B cell (primary cell): ENCODE results near the gene RNF130. TPM values are rescaled to one million over a fixed set of nuclear protein-coding genes. Genes with fewer than 3 reads are reported as not detected.

ENCODE experiments used
- ATAC-seq: fragments of 200-7000 bp; cut with Tn5 transposase; one replicate; pipeline ENCODE4 v1.10.0; 2021; ENCODE audit warnings: low read depth, mild to moderate bottlenecking, moderate number of reproducible peaks, moderate library complexity
- CTCF ChIA-PET: fragments of 350-600 bp; sonication (Branson Sonifier 250); formaldehyde crosslinking; loops from one replicate; lab custom pipeline; 2021; ENCODE audit warnings: antibody characterized with exemption, inconsistent platforms; lab: Charles Lee
- POLR2A ChIA-PET: fragments of 350-600 bp; sonication (Branson Sonifier 250); formaldehyde crosslinking; loops from one replicate; lab custom pipeline; 2021; ENCODE audit warnings: antibody characterized with exemption; lab: Charles Lee
- DNase-seq: peaks from one replicate; pipeline ENCODE4 v3.0.0; 2013
- H2AFZ ChIP-seq: 2 replicates; pipeline ENCODE4 v1.6.1; 2012; ENCODE audit warnings: mild to moderate bottlenecking, low read depth, low read length; ENCODE audit not compliant: insufficient read depth, poor library complexity, severe bottlenecking
- H3K27ac ChIP-seq, 2 donors: 1 replicate in 1 of 2; 2 replicates in 1 of 2; pipeline ENCODE4 v1.5.1; 2012 to 2013; ENCODE audit warnings: low read length in 2 of 2, mild to moderate bottlenecking in 2 of 2, moderate library complexity in 1 of 2
- H3K27me3 ChIP-seq, 4 experiments: fragments of 200-600 bp in 1 of 4; sonication (generic) in 1 of 4; replicated peaks in 1 of 4; 1 replicate in 2 of 4; 2 replicates in 2 of 4; pipeline versions ENCODE4 v1.6.1 to v1.7.0; 2013 to 2016; ENCODE audit warnings: low read length in 3 of 4, mild to moderate bottlenecking in 2 of 4, mixed read lengths in 1 of 4, moderate library complexity in 1 of 4; ENCODE audit not compliant: insufficient read depth in 4 of 4, control insufficient read depth in 3 of 4; ENCODE audit errors: control extremely low read depth in 1 of 4
- H3K36me3 ChIP-seq, 2 experiments: replicated peaks in 1 of 2; 1 replicate in 1 of 2; 2 replicates in 1 of 2; pipeline versions ENCODE4 v1.6.1 to v1.7.1; 2013; ENCODE audit warnings: low read length in 1 of 2; ENCODE audit not compliant: insufficient read depth in 2 of 2, control insufficient read depth in 1 of 2; ENCODE audit errors: control extremely low read depth in 1 of 2, extremely low read depth in 1 of 2
- H3K4me1 ChIP-seq, 2 donors: fragments of 200-600 bp in 1 of 2; sonication (generic) in 1 of 2; 1 replicate in 1 of 2; 2 replicates in 1 of 2; pipeline versions ENCODE4 v1.5.1 to v1.6.1; 2013 to 2017; ENCODE audit warnings: low read length in 2 of 2; ENCODE audit not compliant: control insufficient read depth in 2 of 2, insufficient read depth in 2 of 2
- H3K4me2 ChIP-seq: replicated peaks from 2 replicates; pipeline ENCODE3; 2012; ENCODE audit warnings: mild to moderate bottlenecking, low read depth, low read length; ENCODE audit not compliant: poor library complexity, severe bottlenecking
- H3K4me3 ChIP-seq, 5 experiments: fragments of 200-600 bp in 1 of 5; sonication (generic) in 1 of 5; 1 replicate in 3 of 5; 2 replicates in 2 of 5; pipeline versions ENCODE4 v1.5.1 to v1.7.0; 2011 to 2016; ENCODE audit warnings: low read length in 4 of 5, mild to moderate bottlenecking in 4 of 5, low read depth in 2 of 5, control low read depth in 1 of 5, moderate library complexity in 1 of 5; ENCODE audit not compliant: insufficient read depth in 1 of 5; ENCODE audit errors: control extremely low read depth in 1 of 5, extremely low read depth in 1 of 5
- H3K79me2 ChIP-seq: fragments of 200-600 bp; sonication (generic); one replicate; pipeline ENCODE4 v1.6.0; 2016; ENCODE audit warnings: low read length; ENCODE audit not compliant: control insufficient read depth, insufficient read depth
- H3K9ac ChIP-seq: fragments of 200-600 bp; sonication (generic); 2 replicates; pipeline ENCODE4 v1.6.1; 2017; ENCODE audit warnings: mild to moderate bottlenecking, low read length, moderate library complexity
- H3K9me3 ChIP-seq, 3 donors: one replicate each; pipeline versions ENCODE4 v1.6.1 to v1.7.1; 2013; ENCODE audit warnings: low read length in 2 of 3; ENCODE audit not compliant: control insufficient read depth in 2 of 3, insufficient read depth in 1 of 3; ENCODE audit errors: control extremely low read depth in 1 of 3
- H4K20me1 ChIP-seq: 2 replicates; pipeline ENCODE4 v1.6.0; 2012; ENCODE audit warnings: mild to moderate bottlenecking, low read length; ENCODE audit not compliant: insufficient read depth, control insufficient read depth, poor library complexity, severe bottlenecking
- H3K27ac Mint-ChIP-seq: one replicate; pipeline ENCODE4 v1.8.0; 2021; ENCODE audit warnings: mixed read lengths
- H3K27me3 Mint-ChIP-seq: one replicate; pipeline ENCODE4 v1.8.0; 2021; ENCODE audit warnings: mixed read lengths
- H3K4me1 Mint-ChIP-seq: one replicate; pipeline ENCODE4 v1.8.0; 2021; ENCODE audit warnings: mixed read lengths
- H3K4me3 Mint-ChIP-seq: one replicate; pipeline ENCODE4 v1.8.0; 2021; ENCODE audit warnings: mixed read lengths
- H3K9me3 Mint-ChIP-seq: one replicate; pipeline ENCODE4 v1.8.0; 2022; ENCODE audit warnings: mixed read lengths; ENCODE audit not compliant: insufficient read depth
- EZH2 ChIP-seq: IDR thresholded peaks from 2 replicates; pipeline ENCODE4 v1.6.1; 2012; ENCODE audit warnings: borderline replicate concordance, low read depth, mild to moderate bottlenecking, moderate library complexity, low read length; ENCODE audit not compliant: insufficient read depth, poor library complexity, severe bottlenecking
- WGBS: methylation state at CpG from one replicate; pipeline ENCODE4 v1.1.5; 2013; ENCODE audit warnings: missing lambda C conversion rate; ENCODE audit not compliant: insufficient coverage; 5-methylcytosine and 5-hydroxymethylcytosine counted together
- intact Hi-C: fragments of 100-400 bp; cut with micrococcal nuclease; formaldehyde crosslinking; loops from one replicate; pipeline ENCODE4 v1.10.0; 2022
- polyA plus RNA-seq: library from polyadenylated mRNA; depleted of rRNA; stranded (reverse); fragments of >200 nt; gene quantifications from 2 replicates; pipeline ENCODE4 v1.2.3, GENCODE V29; 2012
- total RNA-seq, 2 donors: library from RNA; stranded (reverse); fragments of 120-200 nt in 1 of 2; gene quantifications; 1 replicate in 1 of 2; 2 replicates in 1 of 2; pipeline versions ENCODE4 v1.2.3 to v1.2.4, GENCODE V29; 2013 to 2022
- TF ChIP-seq, protein P1 (sequence below): fragments of 200-600 bp; IDR thresholded peaks from one replicate; pipeline ENCODE4 v1.8.0; 2022; ENCODE audit warnings: antibody characterized with exemption, mild to moderate bottlenecking

RNF130 gene
- total and polyA plus RNA-seq, 2 donors (not counting 1 experiment from before 2014, with no cell fraction given), result 18.1 to 25.8 TPM

DNA sequence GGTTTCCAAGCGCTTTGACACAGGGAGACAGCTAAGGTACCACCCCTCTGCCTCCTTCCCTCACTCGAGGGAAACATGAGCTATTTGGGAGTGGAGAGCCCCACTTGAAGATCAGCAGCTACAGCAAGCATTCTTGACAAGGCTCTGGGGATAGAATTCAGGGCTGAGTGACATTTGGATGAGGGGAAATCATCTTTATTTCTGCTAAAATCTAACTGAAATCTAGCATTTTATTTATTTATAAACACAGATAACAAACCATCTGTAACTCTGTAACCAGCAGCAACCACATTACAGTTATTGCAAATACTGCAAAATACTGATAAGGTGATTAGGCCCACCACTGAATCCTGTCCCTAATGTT, 22.4 kb downstream of the RNF130 start:
- TF ChIP-seq, protein P1, sequence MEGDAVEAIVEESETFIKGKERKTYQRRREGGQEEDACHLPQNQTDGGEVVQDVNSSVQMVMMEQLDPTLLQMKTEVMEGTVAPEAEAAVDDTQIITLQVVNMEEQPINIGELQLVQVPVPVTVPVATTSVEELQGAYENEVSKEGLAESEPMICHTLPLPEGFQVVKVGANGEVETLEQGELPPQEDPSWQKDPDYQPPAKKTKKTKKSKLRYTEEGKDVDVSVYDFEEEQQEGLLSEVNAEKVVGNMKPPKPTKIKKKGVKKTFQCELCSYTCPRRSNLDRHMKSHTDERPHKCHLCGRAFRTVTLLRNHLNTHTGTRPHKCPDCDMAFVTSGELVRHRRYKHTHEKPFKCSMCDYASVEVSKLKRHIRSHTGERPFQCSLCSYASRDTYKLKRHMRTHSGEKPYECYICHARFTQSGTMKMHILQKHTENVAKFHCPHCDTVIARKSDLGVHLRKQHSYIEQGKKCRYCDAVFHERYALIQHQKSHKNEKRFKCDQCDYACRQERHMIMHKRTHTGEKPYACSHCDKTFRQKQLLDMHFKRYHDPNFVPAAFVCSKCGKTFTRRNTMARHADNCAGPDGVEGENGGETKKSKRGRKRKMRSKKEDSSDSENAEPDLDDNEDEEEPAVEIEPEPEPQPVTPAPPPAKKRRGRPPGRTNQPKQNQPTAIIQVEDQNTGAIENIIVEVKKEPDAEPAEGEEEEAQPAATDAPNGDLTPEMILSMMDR, result no peak
- no peak for TF ChIP-seq EZH2
- Histone ChIP-seq H3K4me3 (no peak overlapping the region), H3K79me2 (peaks cover 46% of the 10 kb centered on the region), H3K4me1 (no peaks in the 10 kb centered on the region), H2AFZ (no peak overlapping the region), H3K9ac (no peak overlapping the region), H4K20me1 (peaks cover 11% of the 10 kb centered on the region), H3K9me3 (peaks cover 0 to 6% (median 0%) of the 10 kb centered on the region in 3 donors), H3K27ac (no peak overlapping the region), H3K36me3 (peaks cover 0 to 5% of the 10 kb centered on the region in 2 experiments), H3K27me3 (no peaks in the 10 kb centered on the region), H3K4me2 (no peak overlapping the region)
- POLR2A ChIA-PET, result no interaction called here
- ATAC-seq (no peak), DNase-seq (no peak)
- Mint-ChIP-seq H3K9me3 (no peaks in the 10 kb centered on the region), H3K4me1 (peaks cover 10% of the 10 kb centered on the region), H3K27ac (no peak overlapping the region), H3K4me3 (no peak overlapping the region), H3K27me3 (no peaks in the 10 kb centered on the region)
- CTCF ChIA-PET, result no interaction called here
- WGBS, result no CpG with 5 or more reads among the region's 2 CpGs
- intact Hi-C loops, result no loop called here

DNA sequence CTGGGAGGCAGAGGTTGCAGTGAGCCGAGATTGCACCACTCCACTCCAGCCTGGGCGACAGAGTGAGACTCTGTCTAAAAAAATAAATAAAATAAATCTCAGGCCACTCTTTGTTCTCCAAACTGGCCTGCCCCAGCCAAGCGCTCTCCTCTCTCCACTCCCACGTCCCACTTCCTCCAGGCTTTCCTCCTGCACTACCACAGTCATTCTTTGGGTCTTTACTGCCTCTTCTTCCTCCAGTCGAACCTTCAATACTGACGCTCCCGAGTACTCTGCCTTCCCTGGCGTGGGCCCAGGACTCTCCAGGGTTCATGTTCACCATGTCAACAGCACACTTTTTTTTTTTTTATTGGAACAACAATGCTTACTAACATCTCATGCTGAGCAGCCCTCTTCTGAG, 23.9 kb downstream of the RNF130 start:
- peaks cover 9% of the 10 kb centered on the region for H4K20me1 ChIP-seq
- peaks cover 0 to 6% (median 0%) of the 10 kb centered on the region in 3 donors for H3K9me3 ChIP-seq
- POLR2A ChIA-PET, result no interaction called here
- no peak for ATAC-seq
- H3K79me2 ChIP-seq, result peaks cover 38% of the 10 kb centered on the region
- H3K4me1 ChIP-seq, result no peaks in the 10 kb centered on the region
- H3K9me3 Mint-ChIP-seq, result no peaks in the 10 kb centered on the region
- peaks cover 0 to 5% of the 10 kb centered on the region in 2 experiments for H3K36me3 ChIP-seq
- no peak overlapping the region for H3K27ac ChIP-seq
- H2AFZ ChIP-seq, result no peak overlapping the region
- H3K4me3 ChIP-seq, result no peak overlapping the region
- no peak overlapping the region for H3K9ac ChIP-seq
- no peaks in the 10 kb centered on the region for H3K27me3 Mint-ChIP-seq
- no peak overlapping the region for H3K4me3 Mint-ChIP-seq
- H3K27ac Mint-ChIP-seq, result no peak overlapping the region
- H3K27me3 ChIP-seq, result no peaks in the 10 kb centered on the region
- TF ChIP-seq, protein P1, result no peak
- no peak for TF ChIP-seq EZH2
- H3K4me1 Mint-ChIP-seq, result peaks cover 10% of the 10 kb centered on the region
- WGBS, result 92% methylated on average over 8 of the region's 8 CpGs
- CTCF ChIA-PET, result no interaction called here
- intact Hi-C loops, result no loop called here
- DNase-seq, result no peak
- H3K4me2 ChIP-seq, result no peak overlapping the region
